ENCODE data around the gene SYT1.

- TF ChIP-seq POLR2A (IDR thresholded peaks at IDR 0.05) (no peak), CTCF (IDR thresholded peaks at IDR 0.05) (no peak)
These were observed 559.6 kb downstream of the SYT1 start for GRCh38 chr12:79424109-79424721.
